Natural killer cell (primary cell): ENCODE results near the gene LARGE1. TPM values are rescaled to one million over a fixed set of nuclear protein-coding genes. Genes with fewer than 3 reads are reported as not detected.

Experiments used
- ATAC-seq, 3 donors: fragments of 150-1000 bp in 2 of 3; fragments of 200-7000 bp in 1 of 3; cut with Tn5 transposase; 1 replicate in 1 of 3; 2 replicates in 2 of 3; pipeline ENCODE4 v1.10.0; 2021; ENCODE audit warnings: mild to moderate bottlenecking in 2 of 3, moderate library complexity in 2 of 3
- DNase-seq, 2 donors: peaks; one replicate each; pipeline versions ENCODE4 v3.0.0 to v3.0.0-alpha.2; 2013 to 2021; ENCODE audit warnings: mixed read lengths in 1 of 2
- H3K27ac ChIP-seq: one replicate; pipeline ENCODE4 v1.5.1; 2013; ENCODE audit warnings: mild to moderate bottlenecking, low read length
- H3K27me3 ChIP-seq: one replicate; pipeline ENCODE4 v1.6.1; 2013; ENCODE audit warnings: low read length; ENCODE audit not compliant: control insufficient read depth, insufficient read depth
- H3K36me3 ChIP-seq: one replicate; pipeline ENCODE4 v1.6.1; 2013; ENCODE audit warnings: low read length; ENCODE audit not compliant: control insufficient read depth, insufficient read depth
- H3K4me1 ChIP-seq: one replicate; pipeline ENCODE4 v1.6.1; 2013; ENCODE audit warnings: low read length; ENCODE audit not compliant: control insufficient read depth, insufficient read depth
- H3K4me3 ChIP-seq: one replicate; pipeline ENCODE4 v1.5.1; 2013; ENCODE audit warnings: low read length
- H3K9me3 ChIP-seq: one replicate; pipeline ENCODE4 v1.6.1; 2013; ENCODE audit warnings: low read length; ENCODE audit not compliant: control insufficient read depth, insufficient read depth
- H3K27ac Mint-ChIP-seq, 2 donors: one replicate each; pipeline ENCODE4 v1.8.0; 2022; ENCODE audit warnings: mild to moderate bottlenecking in 2 of 2, mixed read lengths in 2 of 2, moderate library complexity in 1 of 2
- H3K27me3 Mint-ChIP-seq, 2 donors: one replicate each; pipeline ENCODE4 v1.8.0; 2022; ENCODE audit warnings: low read depth in 2 of 2, mixed read lengths in 2 of 2
- H3K36me3 Mint-ChIP-seq: one replicate; pipeline ENCODE4 v1.8.0; 2022; ENCODE audit warnings: mixed read lengths
- H3K4me1 Mint-ChIP-seq, 2 donors: one replicate each; pipeline ENCODE4 v1.8.0; 2022; ENCODE audit warnings: mixed read lengths in 2 of 2
- H3K4me3 Mint-ChIP-seq: one replicate; pipeline ENCODE4 v1.8.0; 2022; ENCODE audit warnings: mild to moderate bottlenecking, moderate library complexity, mixed read lengths
- H3K9me3 Mint-ChIP-seq, 2 donors: one replicate each; pipeline ENCODE4 v1.8.0; 2022; ENCODE audit warnings: mixed read lengths in 2 of 2
- WGBS: methylation state at CpG from one replicate; pipeline ENCODE4 v1.1.7; 2013; ENCODE audit warnings: missing lambda C conversion rate; ENCODE audit not compliant: insufficient coverage; 5-methylcytosine and 5-hydroxymethylcytosine counted together
- intact Hi-C: fragments of 100-400 bp; cut with micrococcal nuclease; formaldehyde crosslinking; loops from one replicate; pipeline ENCODE4 v1.14.2; 2022
- total RNA-seq, 4 donors: library from RNA; stranded (reverse); fragments of 120-200 nt in 1 of 4; gene quantifications; one replicate each; pipeline versions ENCODE4 v1.2.3 to v1.2.4, GENCODE V29; 2013 to 2022
- TF ChIP-seq, protein P1 (sequence below): fragments of 200-600 bp; IDR thresholded peaks from one replicate; pipeline ENCODE4 v1.8.0; 2022; ENCODE audit warnings: antibody characterized with exemption

The LARGE1 gene
- total RNA-seq, 3 donors from 2014 or later (not counting 1 experiment from before 2014, with no cell fraction given): 2.6 to 11.6 (median 4.1) TPM

DNA sequence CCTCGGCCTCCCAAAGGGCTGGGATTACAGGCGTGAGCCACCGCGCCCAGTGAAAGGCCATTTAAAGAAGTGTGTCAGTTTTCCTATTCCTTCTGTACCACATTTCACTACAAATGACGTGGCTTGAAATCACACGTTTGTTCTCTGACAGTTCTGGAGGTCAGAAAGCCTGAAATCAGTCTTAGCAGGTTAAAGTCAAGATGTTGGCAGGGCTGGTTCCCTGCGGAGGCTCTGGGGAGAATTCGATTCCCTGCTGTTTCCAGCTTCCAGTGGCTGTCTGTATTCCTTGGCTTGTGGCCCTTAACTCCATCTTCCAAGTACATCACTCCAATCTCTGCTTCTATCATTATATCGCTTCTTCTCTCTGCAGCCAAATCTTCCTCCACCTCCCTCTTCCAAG lies 383.2 kb downstream of the LARGE1 start:
- no peaks in the 10 kb centered on the region for H3K36me3 ChIP-seq
- H3K9me3 Mint-ChIP-seq: no peaks in the 10 kb centered on the region
- ATAC-seq (no peak), DNase-seq (no peak)
- no peak overlapping the region for H3K27ac Mint-ChIP-seq
- no peaks in the 10 kb centered on the region for H3K27me3 ChIP-seq
- no peak overlapping the region for H3K4me3 ChIP-seq
- no peaks in the 10 kb centered on the region for H3K9me3 ChIP-seq
- intact Hi-C loops: no loop called here
- H3K27ac ChIP-seq: no peak overlapping the region
- no peaks in the 10 kb centered on the region for H3K27me3 Mint-ChIP-seq
- TF ChIP-seq, protein P1, sequence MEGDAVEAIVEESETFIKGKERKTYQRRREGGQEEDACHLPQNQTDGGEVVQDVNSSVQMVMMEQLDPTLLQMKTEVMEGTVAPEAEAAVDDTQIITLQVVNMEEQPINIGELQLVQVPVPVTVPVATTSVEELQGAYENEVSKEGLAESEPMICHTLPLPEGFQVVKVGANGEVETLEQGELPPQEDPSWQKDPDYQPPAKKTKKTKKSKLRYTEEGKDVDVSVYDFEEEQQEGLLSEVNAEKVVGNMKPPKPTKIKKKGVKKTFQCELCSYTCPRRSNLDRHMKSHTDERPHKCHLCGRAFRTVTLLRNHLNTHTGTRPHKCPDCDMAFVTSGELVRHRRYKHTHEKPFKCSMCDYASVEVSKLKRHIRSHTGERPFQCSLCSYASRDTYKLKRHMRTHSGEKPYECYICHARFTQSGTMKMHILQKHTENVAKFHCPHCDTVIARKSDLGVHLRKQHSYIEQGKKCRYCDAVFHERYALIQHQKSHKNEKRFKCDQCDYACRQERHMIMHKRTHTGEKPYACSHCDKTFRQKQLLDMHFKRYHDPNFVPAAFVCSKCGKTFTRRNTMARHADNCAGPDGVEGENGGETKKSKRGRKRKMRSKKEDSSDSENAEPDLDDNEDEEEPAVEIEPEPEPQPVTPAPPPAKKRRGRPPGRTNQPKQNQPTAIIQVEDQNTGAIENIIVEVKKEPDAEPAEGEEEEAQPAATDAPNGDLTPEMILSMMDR: no peak
- WGBS: 92% methylated on average over 9 of the region's 9 CpGs
- no peaks in the 10 kb centered on the region for H3K4me1 Mint-ChIP-seq
- no peaks in the 10 kb centered on the region for H3K4me1 ChIP-seq
- H3K4me3 Mint-ChIP-seq: no peak overlapping the region
- no peaks in the 10 kb centered on the region for H3K36me3 Mint-ChIP-seq

DNA sequence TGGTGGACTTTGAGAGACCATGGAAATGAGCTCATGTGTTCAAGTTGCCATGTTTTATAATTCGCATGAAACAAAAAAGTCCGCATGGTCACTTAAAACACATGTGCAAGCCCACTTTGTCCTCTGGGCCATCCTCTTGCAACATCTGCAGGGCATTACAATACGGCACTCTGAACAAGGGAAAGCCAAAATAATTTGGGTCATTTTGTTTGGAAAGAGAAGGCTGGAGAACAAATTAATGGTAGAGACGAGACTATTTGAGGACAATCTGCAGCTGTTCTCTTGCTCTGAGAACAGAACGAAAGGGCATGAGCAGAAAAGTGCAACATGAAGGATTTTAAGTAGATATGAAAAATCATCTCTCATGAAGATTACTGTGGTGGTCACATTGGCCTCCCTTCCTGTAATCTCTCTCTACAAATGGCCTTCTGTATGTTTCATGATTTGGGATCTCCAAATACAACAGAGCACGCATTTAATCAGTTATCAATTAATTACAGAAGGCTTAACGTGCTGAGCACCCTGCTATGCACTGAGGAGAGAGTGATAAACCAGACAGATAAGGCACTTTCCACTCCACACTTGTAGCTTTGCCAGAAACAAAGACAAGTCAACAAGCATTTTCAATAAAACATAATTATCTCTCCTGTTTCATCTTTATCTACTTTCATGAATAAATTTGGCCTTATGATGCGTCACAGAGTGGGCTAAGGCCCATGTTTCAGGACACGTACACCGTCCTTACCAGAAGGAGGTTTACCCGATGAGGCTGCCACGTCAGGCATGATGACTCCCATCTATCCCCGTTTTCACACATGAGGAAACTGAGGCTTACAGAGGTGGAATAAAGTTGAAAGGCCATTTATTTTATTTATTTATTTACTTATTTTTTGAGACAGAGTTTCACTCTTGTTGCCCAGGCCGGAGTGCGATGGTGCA lies 384.1 kb downstream of the LARGE1 start:
- DNase-seq: no peak
- Histone ChIP-seq H3K4me3 (no peak overlapping the region), H3K27ac (no peak overlapping the region), H3K9me3 (no peaks in the 10 kb centered on the region), H3K27me3 (no peaks in the 10 kb centered on the region), H3K4me1 (no peaks in the 10 kb centered on the region), H3K36me3 (no peaks in the 10 kb centered on the region)
- H3K27ac Mint-ChIP-seq: no peak overlapping the region
- intact Hi-C loops: no loop called here
- ATAC-seq: no peak
- WGBS: 89% methylated on average over 14 of the region's 15 CpGs
- no peak overlapping the region for H3K4me3 Mint-ChIP-seq
- TF ChIP-seq, protein P1: no peak
- H3K36me3 Mint-ChIP-seq: no peaks in the 10 kb centered on the region
- no peaks in the 10 kb centered on the region for H3K27me3 Mint-ChIP-seq
- no peaks in the 10 kb centered on the region for H3K4me1 Mint-ChIP-seq
- H3K9me3 Mint-ChIP-seq: no peaks in the 10 kb centered on the region

DNA sequence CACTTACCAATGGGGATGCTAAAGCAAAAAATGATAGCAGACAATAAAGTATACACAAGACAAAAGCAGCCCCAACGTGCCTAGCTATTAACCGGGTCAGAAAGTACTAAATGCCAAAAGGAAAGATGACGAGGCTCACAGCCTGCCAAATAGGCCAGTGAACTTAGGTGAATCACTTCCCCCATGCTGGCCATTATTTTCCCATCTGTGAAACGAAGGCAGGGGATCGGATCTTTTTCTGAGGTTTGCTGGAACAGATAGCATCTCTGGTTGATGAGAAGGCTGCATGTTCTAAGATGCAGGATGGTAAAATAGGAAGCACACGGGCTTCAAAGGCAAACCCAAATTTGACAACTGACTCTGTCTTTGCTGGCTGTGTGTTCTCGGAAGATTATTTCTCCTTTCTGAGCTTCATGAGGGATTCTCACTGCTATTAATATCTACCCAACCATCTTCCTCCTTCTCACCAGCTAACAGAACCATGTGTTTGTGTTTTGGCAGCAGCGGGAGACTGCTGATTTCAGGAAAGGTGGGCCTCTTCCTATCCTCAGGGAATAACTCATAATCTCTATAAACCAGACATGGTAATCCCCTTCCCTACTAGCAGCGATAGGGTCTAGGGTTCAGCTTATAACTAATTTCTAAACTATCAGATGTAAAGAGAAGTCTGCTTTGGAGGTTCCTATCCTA lies 390.7 kb downstream of the LARGE1 start:
- no peaks in the 10 kb centered on the region for H3K27me3 Mint-ChIP-seq
- Histone ChIP-seq H3K4me1 (no peaks in the 10 kb centered on the region), H3K9me3 (no peaks in the 10 kb centered on the region), H3K27me3 (no peaks in the 10 kb centered on the region), H3K4me3 (no peak overlapping the region), H3K36me3 (no peaks in the 10 kb centered on the region), H3K27ac (no peak overlapping the region)
- 86% methylated on average over 8 of the region's 9 CpGs for WGBS
- no peaks in the 10 kb centered on the region for H3K36me3 Mint-ChIP-seq
- no peaks in the 10 kb centered on the region for H3K4me1 Mint-ChIP-seq
- TF ChIP-seq, protein P1: no peak
- H3K27ac Mint-ChIP-seq: no peak overlapping the region
- H3K9me3 Mint-ChIP-seq: no peaks in the 10 kb centered on the region
- DNase-seq (no peak), ATAC-seq (no peak)
- intact Hi-C loops: no loop called here
- no peak overlapping the region for H3K4me3 Mint-ChIP-seq
